K562 (cell line): ENCODE results near the gene CCT8L2. TPM values are rescaled to one million over a fixed set of nuclear protein-coding genes. Genes with fewer than 3 reads are reported as not detected.
"Not testable (repeated sequence)": the region's sequence is repeated elsewhere in the genome, so short reads cannot be mapped to it uniquely, and the experiment has no call there.

ENCODE experiments used
- ATAC-seq: fragments of 200-7000 bp; cut with Tn5 transposase; 3 replicates; pipeline ENCODE4 v1.9.1; 2020; ENCODE audit warnings: moderate library complexity
- BruUV-seq: library from RNA; stranded (reverse); fragments of 400-500 nt; replicated peaks from 2 replicates; lab custom pipeline; 2021; lab: Mats Ljungman, UMichigan
- CTCF ChIA-PET: fragments of 300-600 bp; formaldehyde crosslinking; extraction: SDS; loops from one replicate; lab custom pipeline; 2021; ENCODE audit warnings: low intra/inter-chr PET ratio; lab: Yijun Ruan, JAX
- POLR2A ChIA-PET: fragments of 300-600, 350-650 bp; sonication (Branson Sonifier 250); formaldehyde crosslinking; extraction: SDS; loops from one replicate; lab custom pipeline; 2021; ENCODE audit warnings: antibody characterized with exemption, inconsistent platforms; lab: Yijun Ruan, JAX
- DNase-seq, 4 experiments: peaks; one replicate each; pipeline versions ENCODE4 v3.0.0 to v3.0.0-alpha.2; 2011 to 2018; ENCODE audit warnings: low spot score in 3 of 4, mixed read lengths in 3 of 4; ENCODE audit errors: extremely low read depth in 1 of 4
- FAIRE-seq: peaks from 2 replicates; lab custom pipeline; 2011; peaks lifted over from hg19 to GRCh38; lab: Jason Lieb, UNC
- H2AFZ ChIP-seq: 2 replicates; pipeline ENCODE4 v1.6.0; 2011; ENCODE audit warnings: low read depth, low read length, control low read depth, inconsistent platforms
- H3K27ac ChIP-seq: fragments of 200-600 bp; 3 replicates; pipeline ENCODE4 v1.8.0; 2011; ENCODE audit warnings: low read depth, mild to moderate bottlenecking, control low read depth, inconsistent platforms, low read length, moderate library complexity, mixed read lengths; ENCODE audit errors: extremely low read depth
- H3K27me3 ChIP-seq, 2 experiments: fragments of 300-600 bp in 1 of 2; 2 replicates in 1 of 2; 3 replicates in 1 of 2; pipeline versions ENCODE4 v1.6.0 to v1.8.0; 2011; ENCODE audit warnings: inconsistent platforms in 2 of 2, low read length in 2 of 2, mild to moderate bottlenecking in 1 of 2, mixed read lengths in 1 of 2, moderate library complexity in 1 of 2; ENCODE audit not compliant: control insufficient read depth in 2 of 2, insufficient read depth in 2 of 2
- H3K36me3 ChIP-seq: fragments of 300-600 bp; 3 replicates; pipeline ENCODE4 v1.8.0; 2011; ENCODE audit warnings: mild to moderate bottlenecking, low read length, inconsistent platforms; ENCODE audit not compliant: control insufficient read depth, insufficient read depth
- H3K4me1 ChIP-seq, 2 experiments: fragments of 200-600 bp in 1 of 2; replicated peaks in 1 of 2; 2 replicates in 1 of 2; 3 replicates in 1 of 2; pipeline versions ENCODE4 v1.5.1 to v1.8.0; 2011; ENCODE audit warnings: inconsistent platforms in 2 of 2, low read length in 2 of 2, mild to moderate bottlenecking in 1 of 2, mixed read lengths in 1 of 2, moderate library complexity in 1 of 2; ENCODE audit not compliant: control insufficient read depth in 2 of 2, insufficient read depth in 2 of 2
- H3K4me2 ChIP-seq: 2 replicates; pipeline ENCODE4 v1.6.1; 2011; ENCODE audit warnings: low read length, control low read depth, inconsistent platforms, mixed read lengths; ENCODE audit not compliant: insufficient read depth
- H3K4me3 ChIP-seq: fragments of 200-600 bp; sonication (generic), shearing (Covaris generic); 2 replicates; pipeline ENCODE4 v1.5.1; 2016; ENCODE audit warnings: control low read depth, inconsistent platforms
- H3K79me2 ChIP-seq: fragments of 200-600 bp; 3 replicates; pipeline ENCODE4 v1.8.0; 2011; ENCODE audit warnings: low read length, inconsistent platforms; ENCODE audit not compliant: control insufficient read depth, insufficient read depth
- H3K9ac ChIP-seq, 2 experiments: 2 replicates each; pipeline versions ENCODE4 v1.6.0 to v1.6.1; 2011; ENCODE audit warnings: low read depth in 2 of 2, low read length in 2 of 2, control low read depth in 1 of 2, inconsistent platforms in 1 of 2, mild to moderate bottlenecking in 1 of 2, mixed read lengths in 1 of 2; ENCODE audit not compliant: insufficient read depth in 1 of 2
- H3K9me1 ChIP-seq: one replicate; pipeline ENCODE4 v1.6.0; 2011; ENCODE audit warnings: inconsistent platforms, mild to moderate bottlenecking, low read length, moderate library complexity; ENCODE audit not compliant: control insufficient read depth, insufficient read depth
- H3K9me3 ChIP-seq: replicated peaks from 2 replicates; pipeline ENCODE4 v1.5.1; 2011; ENCODE audit warnings: low read depth, low read length, inconsistent platforms; ENCODE audit not compliant: control insufficient read depth, insufficient read depth
- H4K20me1 ChIP-seq: replicated peaks from 2 replicates; pipeline ENCODE4 v1.6.1; 2011; ENCODE audit warnings: low read length, inconsistent platforms, mixed read lengths; ENCODE audit not compliant: control insufficient read depth, insufficient read depth
- DMBX1 ChIP-seq: fragments of 250-450 bp; sonication (Bioruptor Pico); IDR thresholded peaks from 2 replicates; pipeline ENCODE4 v1.8.0; 2022; ENCODE audit warnings: inconsistent platforms, mild to moderate bottlenecking, moderate library complexity, borderline replicate concordance
- ILF3 ChIP-seq: fragments of 450-650 bp; IDR thresholded peaks from 2 replicates; pipeline ENCODE4 v1.6.1; 2018; ENCODE audit warnings: antibody characterized with exemption, mild to moderate bottlenecking, moderate library complexity, borderline replicate concordance
- KLF6 ChIP-seq: fragments of 250-450 bp; sonication (Bioruptor Pico); IDR thresholded peaks from 2 replicates; pipeline ENCODE4 v1.4.0; 2020; ENCODE audit warnings: mild to moderate bottlenecking, moderate library complexity, borderline replicate concordance
- POLR2A ChIP-seq: fragments of 450-650 bp; conservative IDR thresholded peaks from 2 replicates; pipeline ENCODE4 v1.6.1; 2016
- POLR2B ChIP-seq: fragments of 450-650 bp; IDR thresholded peaks from 2 replicates; pipeline ENCODE4 v1.6.1; 2018; ENCODE audit warnings: low read depth; ENCODE audit not compliant: partially characterized antibody
- SMAD3 ChIP-seq: fragments of 450-650 bp; formaldehyde crosslinking; conservative IDR thresholded peaks from 2 replicates; pipeline ENCODE4 v1.4.0; 2020; ENCODE audit warnings: mild to moderate bottlenecking
- SMAD4 ChIP-seq: fragments of 250-450 bp; sonication (Bioruptor Pico); conservative IDR thresholded peaks from 2 replicates; pipeline ENCODE4 v1.8.0; 2021; ENCODE audit warnings: inconsistent platforms, mild to moderate bottlenecking, moderate library complexity
- SREBF2 ChIP-seq: sonication (generic); formaldehyde crosslinking; IDR thresholded peaks from 2 replicates; pipeline ENCODE4 v1.4.0; 2020; ENCODE audit warnings: mild to moderate bottlenecking, missing genetic modification reagents
- TCFL5 ChIP-seq: fragments of 250-450 bp; sonication (Bioruptor Pico); conservative IDR thresholded peaks from 2 replicates; pipeline ENCODE4 v1.6.1; 2021; ENCODE audit warnings: mild to moderate bottlenecking, moderate library complexity, matching md5 sums
- ZNF436 ChIP-seq: fragments of 250-450, 450-650 bp; sonication (Bioruptor Pico); formaldehyde crosslinking; IDR thresholded peaks from 2 replicates; pipeline ENCODE4 v1.7.0; 2020; ENCODE audit warnings: mild to moderate bottlenecking
- ZNF445 ChIP-seq: fragments of 250-450 bp; sonication (Bioruptor Pico); IDR thresholded peaks from 2 replicates; pipeline ENCODE4 v1.4.0; 2020; ENCODE audit warnings: low read depth, mild to moderate bottlenecking, moderate library complexity
- ZNF57 ChIP-seq: fragments of 450-650 bp; formaldehyde crosslinking; IDR thresholded peaks from 2 replicates; pipeline ENCODE4 v1.4.0; 2020; ENCODE audit warnings: mild to moderate bottlenecking, moderate library complexity
- ZNF586 ChIP-seq: fragments of 450-650 bp; formaldehyde crosslinking; conservative IDR thresholded peaks from 2 replicates; pipeline ENCODE4 v1.4.0; 2020; ENCODE audit warnings: mild to moderate bottlenecking, moderate library complexity
- WGBS: fragments of 100-300 bp; shearing (Covaris generic); methylation state at CpG from one replicate; pipeline ENCODE4 v1.1.6; 2016; ENCODE audit warnings: low coverage, mixed read lengths; ENCODE audit not compliant: insufficient coverage; ENCODE audit errors: missing lambda C conversion rate; 5-methylcytosine and 5-hydroxymethylcytosine counted together
- in situ Hi-C: fragments of 300-500 bp; cut with MboI; formaldehyde crosslinking; loops from 4 replicates; pipeline ENCODE4 v1.15.0; 2018; ENCODE audit warnings: inconsistent platforms, mixed read lengths
- intact Hi-C: fragments of 100-400 bp; cut with micrococcal nuclease; formaldehyde crosslinking; loops from 2 replicates; pipeline ENCODE4 v1.14.2; 2022
- polyA plus RNA-seq, 8 experiments: library from polyadenylated mRNA; depleted of rRNA in 4 of 8; stranded (reverse) in 5 of 8; unstranded in 3 of 8; fragments of >200 nt; fragmentation: Nextera tagmentation in 2 of 8; fragmentation: Illumina TruSeq in 1 of 8; extraction: Ambion mirVana in 2 of 8; extraction: Trizol in 1 of 8; gene quantifications; 2 replicates each; pipeline versions ENCODE4 v1.2.1 to v1.2.3, GENCODE V29; 2011 to 2014; ENCODE audit warnings: inconsistent platforms in 1 of 8, missing spikeins in 1 of 8
- total RNA-seq, 7 experiments: library from RNA; depleted of rRNA in 6 of 7; stranded (reverse); fragments of >200 nt in 6 of 7; fragmentation: Illumina TruSeq in 2 of 7; extraction: Trizol in 2 of 7; gene quantifications; 2 replicates each; pipeline versions ENCODE4 v1.2.1 to v1.2.3, GENCODE V29; 2011 to 2021; ENCODE audit warnings: low replicate concordance in 1 of 7
- TF ChIP-seq, protein P1 (sequence below): fragments of 250-450 bp; sonication (Bioruptor Pico); IDR thresholded peaks from 2 replicates; pipeline ENCODE4 v1.4.0; 2020; ENCODE audit warnings: mild to moderate bottlenecking, moderate library complexity
- TF ChIP-seq, protein P2 (sequence below): fragments of 250-450 bp; sonication (Bioruptor Pico); IDR thresholded peaks from 2 replicates; pipeline ENCODE4 v1.4.0; 2020; ENCODE audit warnings: mild to moderate bottlenecking

The CCT8L2 gene
- total and polyA plus RNA-seq, 9 of the 15 experiments (the other 6 are each of a cell fraction or from before 2014, with no cell fraction given): 0.13 TPM; not detected in 8

DNA sequence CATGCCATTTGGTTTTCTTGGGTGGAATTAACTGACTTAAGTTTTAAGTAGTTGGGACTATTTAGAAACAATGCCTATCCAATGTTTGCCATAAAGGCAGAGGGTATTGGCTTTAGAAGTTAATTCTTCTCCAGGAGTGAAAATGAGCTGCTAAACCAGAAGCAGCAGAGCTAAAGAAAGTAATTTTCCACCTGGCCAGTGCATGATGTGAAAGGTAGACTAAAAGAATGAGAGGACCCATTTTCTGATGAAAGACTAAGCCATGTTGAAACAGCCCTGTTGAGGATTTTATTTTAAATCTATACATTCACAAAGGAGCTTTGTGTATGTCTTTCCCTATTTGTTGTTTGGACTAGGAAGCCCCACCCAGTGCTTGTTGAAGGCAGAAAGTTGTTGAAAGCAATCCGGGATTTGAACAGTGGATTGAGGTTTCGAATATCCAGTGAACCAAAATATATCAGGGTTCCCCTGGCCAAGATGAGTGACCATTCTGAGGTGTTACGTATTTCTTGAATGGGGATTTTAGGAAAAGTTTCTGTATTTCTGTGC is 23.9 kb upstream of the CCT8L2 start:
- CTCF ChIA-PET, H3K4me2 ChIP-seq, H3K27ac ChIP-seq, in situ Hi-C loops, H3K9me1 ChIP-seq, H3K9ac ChIP-seq, H4K20me1 ChIP-seq, FAIRE-seq, H3K9me3 ChIP-seq, H3K4me1 ChIP-seq, BruUV-seq, H2AFZ ChIP-seq, intact Hi-C loops, H3K4me3 ChIP-seq, H3K27me3 ChIP-seq: not testable (repeated sequence)
- POLR2A ChIA-PET: interaction anchor here (1.5 kb wide), 1 partner anchor 12 kb away, joined by 3 read pairs; no protein-coding TSS in a partner anchor
- WGBS: 61% methylated on average over 3 of the region's 3 CpGs
- Histone ChIP-seq H3K79me2 (peaks cover 38% of the 10 kb centered on the region), H3K36me3 (peaks cover 46% of the 10 kb centered on the region)
- DNase-seq: peak in 2 of 4 experiments; percentile 6 to 10
- TF ChIP-seq, protein P1, sequence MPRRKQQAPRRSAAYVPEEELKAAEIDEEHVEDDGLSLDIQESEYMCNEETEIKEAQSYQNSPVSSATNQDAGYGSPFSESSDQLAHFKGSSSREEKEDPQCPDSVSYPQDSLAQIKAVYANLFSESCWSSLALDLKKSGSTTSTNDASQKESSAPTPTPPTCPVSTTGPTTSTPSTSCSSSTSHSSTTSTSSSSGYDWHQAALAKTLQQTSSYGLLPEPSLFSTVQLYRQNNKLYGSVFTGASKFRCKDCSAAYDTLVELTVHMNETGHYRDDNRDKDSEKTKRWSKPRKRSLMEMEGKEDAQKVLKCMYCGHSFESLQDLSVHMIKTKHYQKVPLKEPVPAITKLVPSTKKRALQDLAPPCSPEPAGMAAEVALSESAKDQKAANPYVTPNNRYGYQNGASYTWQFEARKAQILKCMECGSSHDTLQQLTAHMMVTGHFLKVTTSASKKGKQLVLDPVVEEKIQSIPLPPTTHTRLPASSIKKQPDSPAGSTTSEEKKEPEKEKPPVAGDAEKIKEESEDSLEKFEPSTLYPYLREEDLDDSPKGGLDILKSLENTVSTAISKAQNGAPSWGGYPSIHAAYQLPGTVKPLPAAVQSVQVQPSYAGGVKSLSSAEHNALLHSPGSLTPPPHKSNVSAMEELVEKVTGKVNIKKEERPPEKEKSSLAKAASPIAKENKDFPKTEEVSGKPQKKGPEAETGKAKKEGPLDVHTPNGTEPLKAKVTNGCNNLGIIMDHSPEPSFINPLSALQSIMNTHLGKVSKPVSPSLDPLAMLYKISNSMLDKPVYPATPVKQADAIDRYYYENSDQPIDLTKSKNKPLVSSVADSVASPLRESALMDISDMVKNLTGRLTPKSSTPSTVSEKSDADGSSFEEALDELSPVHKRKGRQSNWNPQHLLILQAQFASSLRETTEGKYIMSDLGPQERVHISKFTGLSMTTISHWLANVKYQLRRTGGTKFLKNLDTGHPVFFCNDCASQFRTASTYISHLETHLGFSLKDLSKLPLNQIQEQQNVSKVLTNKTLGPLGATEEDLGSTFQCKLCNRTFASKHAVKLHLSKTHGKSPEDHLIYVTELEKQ (CRISPR knock-in tag): 0 out of 2 replicates have a peak, but pooled peaks have one; percentile 18
- TF ChIP-seq ZNF586 (CRISPR knock-in tag) (0 out of 2 replicates have a peak, but pooled peaks have one; percentile 23), DMBX1 (CRISPR knock-in tag) (0 out of 2 replicates have a peak, but pooled peaks have one; percentile 21), POLR2B (peak; percentile 5), POLR2A (0 out of 2 replicates have a peak, but pooled peaks have one; percentile 15), ZNF436 (CRISPR knock-in tag) (0 out of 2 replicates have a peak, but pooled peaks have one; percentile 24), TCFL5 (CRISPR knock-in tag) (0 out of 2 replicates have a peak, but pooled peaks have one; percentile 39), SREBF2 (CRISPR knock-in tag) (0 out of 2 replicates have a peak, but pooled peaks have one; percentile 26), SMAD3 (peak; percentile 30; the same call in 1 of the 2 replicates), SMAD4 (CRISPR knock-in tag) (0 out of 2 replicates have a peak, but pooled peaks have one; percentile 15), ILF3 (peak; percentile 37; the same call in 1 of the 2 replicates), ZNF445 (CRISPR knock-in tag) (peak; percentile 67; the same call in 1 of the 2 replicates), KLF6 (CRISPR knock-in tag) (peak; percentile 41; the same call in 1 of the 2 replicates), ZNF57 (CRISPR knock-in tag) (peak; percentile 60; the same call in 1 of the 2 replicates)
- TF ChIP-seq, protein P2, sequence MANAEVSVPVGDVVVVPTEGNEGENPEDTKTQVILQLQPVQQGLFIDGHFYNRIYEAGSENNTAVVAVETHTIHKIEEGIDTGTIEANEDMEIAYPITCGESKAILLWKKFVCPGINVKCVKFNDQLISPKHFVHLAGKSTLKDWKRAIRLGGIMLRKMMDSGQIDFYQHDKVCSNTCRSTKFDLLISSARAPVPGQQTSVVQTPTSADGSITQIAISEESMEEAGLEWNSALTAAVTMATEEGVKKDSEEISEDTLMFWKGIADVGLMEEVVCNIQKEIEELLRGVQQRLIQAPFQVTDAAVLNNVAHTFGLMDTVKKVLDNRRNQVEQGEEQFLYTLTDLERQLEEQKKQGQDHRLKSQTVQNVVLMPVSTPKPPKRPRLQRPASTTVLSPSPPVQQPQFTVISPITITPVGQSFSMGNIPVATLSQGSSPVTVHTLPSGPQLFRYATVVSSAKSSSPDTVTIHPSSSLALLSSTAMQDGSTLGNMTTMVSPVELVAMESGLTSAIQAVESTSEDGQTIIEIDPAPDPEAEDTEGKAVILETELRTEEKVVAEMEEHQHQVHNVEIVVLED: 0 out of 2 replicates have a peak, but pooled peaks have one; percentile 12
- ATAC-seq: peak; percentile 54
